ENCODE measurements around the gene HDAC4.

The HDAC4 gene

GRCh38 chr2:239360421-239361310 lies 40.2 kb downstream of the HDAC4 start:
- Histone ChIP-seq H3K9ac (ENCODE audit: low read length) (no peak overlapping the region), H2AFZ (ENCODE audit: insufficient read depth, low read length, poor library complexity) (no peak overlapping the region), H3K79me2 (ENCODE audit: control insufficient read depth, insufficient read depth, low read length, poor library complexity) (no peaks in the 10 kb centered on the region), H3K4me3 (ENCODE audit: low read depth, low read length) (no peak overlapping the region), H3K27ac (ENCODE audit: low read depth, low read length) (no peak overlapping the region), H3K4me2 (ENCODE audit: low read length) (no peak overlapping the region), H3K18ac (ENCODE audit: low read length) (no peak overlapping the region), H3K9me3 (ENCODE audit: insufficient read depth, low read depth, low read length) (peaks cover 2% of the 10 kb centered on the region), H3K14ac (ENCODE audit: low read length) (no peak overlapping the region), H4K12ac (ENCODE audit: low read depth, low read length) (no peak overlapping the region), H3K23ac (ENCODE audit: low read length) (no peak overlapping the region), H3K36me3 (ENCODE audit: control insufficient read depth in 1 of 2, insufficient read depth in 2 of 2, low read length in 2 of 2) (no peaks in the 10 kb centered on the region), H3K79me1 (ENCODE audit: low read length) (no peaks in the 10 kb centered on the region), H2BK12ac (ENCODE audit: low read length) (no peak overlapping the region), H4K8ac (ENCODE audit: low read depth, low read length) (no peak overlapping the region), H4K91ac (ENCODE audit: low read depth, low read length) (no peak overlapping the region), H3K27me3 (ENCODE audit: insufficient read depth, low read length) (no peaks in the 10 kb centered on the region), H3K4ac (ENCODE audit: low read depth, low read length) (no peak overlapping the region), H2BK5ac (ENCODE audit: low read depth, low read length, poor library complexity) (no peak overlapping the region), H2BK120ac (ENCODE audit: insufficient read depth, low read length, poor library complexity) (no peak overlapping the region), H3K4me1 (ENCODE audit: control insufficient read depth in 1 of 2, insufficient read depth in 2 of 2, low read length in 2 of 2) (peaks cover 12 to 14% of the 10 kb centered on the region in 2 experiments), H2AK5ac (ENCODE audit: low read length) (no peak overlapping the region)
- no peak for DNase-seq
- no CpG with 5 or more reads among the region's 19 CpGs for WGBS (ENCODE audit: extremely low coverage, insufficient coverage, insufficient read length)

- Histone ChIP-seq H3K4ac (ENCODE audit: low read depth, low read length) (no peak overlapping the region), H3K4me1 (ENCODE audit: control insufficient read depth in 1 of 2, insufficient read depth in 2 of 2, low read length in 2 of 2) (peaks cover 12 to 14% of the 10 kb centered on the region in 2 experiments), H3K36me3 (ENCODE audit: control insufficient read depth in 1 of 2, insufficient read depth in 2 of 2, low read length in 2 of 2) (no peaks in the 10 kb centered on the region), H2BK120ac (ENCODE audit: insufficient read depth, low read length, poor library complexity) (no peak overlapping the region), H2BK12ac (ENCODE audit: low read length) (no peak overlapping the region), H3K9ac (ENCODE audit: low read length) (no peak overlapping the region), H2AK5ac (ENCODE audit: low read length) (no peak overlapping the region), H3K18ac (ENCODE audit: low read length) (no peak overlapping the region), H3K79me2 (ENCODE audit: control insufficient read depth, insufficient read depth, low read length, poor library complexity) (no peaks in the 10 kb centered on the region), H3K27ac (ENCODE audit: low read depth, low read length) (no peak overlapping the region), H3K9me3 (ENCODE audit: insufficient read depth, low read depth, low read length) (peaks cover 2% of the 10 kb centered on the region), H3K79me1 (ENCODE audit: low read length) (no peaks in the 10 kb centered on the region), H3K27me3 (ENCODE audit: insufficient read depth, low read length) (no peaks in the 10 kb centered on the region), H2BK5ac (ENCODE audit: low read depth, low read length, poor library complexity) (no peak overlapping the region), H4K12ac (ENCODE audit: low read depth, low read length) (no peak overlapping the region), H3K4me3 (ENCODE audit: low read depth, low read length) (no peak overlapping the region), H2AFZ (ENCODE audit: insufficient read depth, low read length, poor library complexity) (no peak overlapping the region), H3K23ac (ENCODE audit: low read length) (no peak overlapping the region), H3K14ac (ENCODE audit: low read length) (no peak overlapping the region), H3K4me2 (ENCODE audit: low read length) (no peak overlapping the region), H4K8ac (ENCODE audit: low read depth, low read length) (no peak overlapping the region), H4K91ac (ENCODE audit: low read depth, low read length) (no peak overlapping the region)
- no peak for DNase-seq
- no CpG with 5 or more reads among the region's 11 CpGs for WGBS (ENCODE audit: extremely low coverage, insufficient coverage, insufficient read length)
Observed at GRCh38 chr2:239360008-239360407, 40.8 kb downstream of the HDAC4 start.

- Histone ChIP-seq H3K36me3 (ENCODE audit: control insufficient read depth in 1 of 2, insufficient read depth in 2 of 2, low read length in 2 of 2) (no peaks in the 10 kb centered on the region), H3K9me3 (ENCODE audit: insufficient read depth, low read depth, low read length) (peaks cover 2% of the 10 kb centered on the region), H3K79me2 (ENCODE audit: control insufficient read depth, insufficient read depth, low read length, poor library complexity) (no peaks in the 10 kb centered on the region), H3K4me2 (ENCODE audit: low read length) (no peak overlapping the region), H3K4me3 (ENCODE audit: low read depth, low read length) (no peak overlapping the region), H3K18ac (ENCODE audit: low read length) (no peak overlapping the region), H2AFZ (ENCODE audit: insufficient read depth, low read length, poor library complexity) (no peak overlapping the region), H3K27me3 (ENCODE audit: insufficient read depth, low read length) (no peaks in the 10 kb centered on the region), H4K91ac (ENCODE audit: low read depth, low read length) (no peak overlapping the region), H2BK120ac (ENCODE audit: insufficient read depth, low read length, poor library complexity) (no peak overlapping the region), H2AK5ac (ENCODE audit: low read length) (no peak overlapping the region), H3K14ac (ENCODE audit: low read length) (no peak overlapping the region), H4K12ac (ENCODE audit: low read depth, low read length) (no peak overlapping the region), H2BK12ac (ENCODE audit: low read length) (no peak overlapping the region), H4K8ac (ENCODE audit: low read depth, low read length) (no peak overlapping the region), H3K4ac (ENCODE audit: low read depth, low read length) (no peak overlapping the region), H3K4me1 (ENCODE audit: control insufficient read depth in 1 of 2, insufficient read depth in 2 of 2, low read length in 2 of 2) (peaks cover 12 to 14% of the 10 kb centered on the region in 2 experiments), H3K27ac (ENCODE audit: low read depth, low read length) (no peak overlapping the region), H3K23ac (ENCODE audit: low read length) (no peak overlapping the region), H3K79me1 (ENCODE audit: low read length) (no peaks in the 10 kb centered on the region), H3K9ac (ENCODE audit: low read length) (no peak overlapping the region), H2BK5ac (ENCODE audit: low read depth, low read length, poor library complexity) (no peak overlapping the region)
- no peak for DNase-seq
- WGBS (ENCODE audit: extremely low coverage, insufficient coverage, insufficient read length): no CpG with 5 or more reads among the region's 20 CpGs
Observed at GRCh38 chr2:239359196-239359912, 41.5 kb downstream of the HDAC4 start.

GRCh38 chr2:239358062-239358754 lies 42.6 kb downstream of the HDAC4 start:
- no CpG with 5 or more reads among the region's 18 CpGs for WGBS (ENCODE audit: extremely low coverage, insufficient coverage, insufficient read length)
- Histone ChIP-seq H4K8ac (ENCODE audit: low read depth, low read length) (no peak overlapping the region), H2AFZ (ENCODE audit: insufficient read depth, low read length, poor library complexity) (no peak overlapping the region), H2BK12ac (ENCODE audit: low read length) (no peak overlapping the region), H4K12ac (ENCODE audit: low read depth, low read length) (no peak overlapping the region), H3K9ac (ENCODE audit: low read length) (no peak overlapping the region), H3K36me3 (ENCODE audit: control insufficient read depth in 1 of 2, insufficient read depth in 2 of 2, low read length in 2 of 2) (no peaks in the 10 kb centered on the region), H3K23ac (ENCODE audit: low read length) (no peak overlapping the region), H3K18ac (ENCODE audit: low read length) (no peak overlapping the region), H3K79me1 (ENCODE audit: low read length) (no peaks in the 10 kb centered on the region), H3K79me2 (ENCODE audit: control insufficient read depth, insufficient read depth, low read length, poor library complexity) (no peaks in the 10 kb centered on the region), H3K9me3 (ENCODE audit: insufficient read depth, low read depth, low read length) (peaks cover 4% of the 10 kb centered on the region), H3K27me3 (ENCODE audit: insufficient read depth, low read length) (no peaks in the 10 kb centered on the region), H2BK5ac (ENCODE audit: low read depth, low read length, poor library complexity) (no peak overlapping the region), H2AK5ac (ENCODE audit: low read length) (no peak overlapping the region), H4K91ac (ENCODE audit: low read depth, low read length) (no peak overlapping the region), H2BK120ac (ENCODE audit: insufficient read depth, low read length, poor library complexity) (no peak overlapping the region), H3K4me1 (ENCODE audit: control insufficient read depth in 1 of 2, insufficient read depth in 2 of 2, low read length in 2 of 2) (peaks cover 11 to 12% of the 10 kb centered on the region in 2 experiments), H3K4ac (ENCODE audit: low read depth, low read length) (no peak overlapping the region), H3K4me3 (ENCODE audit: low read depth, low read length) (no peak overlapping the region), H3K27ac (ENCODE audit: low read depth, low read length) (no peak overlapping the region), H3K4me2 (ENCODE audit: low read length) (no peak overlapping the region), H3K14ac (ENCODE audit: low read length) (no peak overlapping the region)
- DNase-seq: no peak
